K562 (cell line): ENCODE data around the gene PARD3. TPM values are rescaled to one million over a fixed set of nuclear protein-coding genes. Genes with fewer than 3 reads are reported as not detected.

Source experiments
- ATAC-seq: fragments of 200-7000 bp; cut with Tn5 transposase; 3 replicates; pipeline ENCODE4 v1.9.1; 2020; ENCODE audit warnings: moderate library complexity
- BruUV-seq: library from RNA; stranded (reverse); fragments of 400-500 nt; replicated peaks from 2 replicates; lab custom pipeline; 2021; lab: Mats Ljungman, UMichigan
- CTCF ChIA-PET: fragments of 300-600 bp; formaldehyde crosslinking; extraction: SDS; loops from one replicate; lab custom pipeline; 2021; ENCODE audit warnings: low intra/inter-chr PET ratio; lab: Yijun Ruan, JAX
- POLR2A ChIA-PET: fragments of 300-600, 350-650 bp; sonication (Branson Sonifier 250); formaldehyde crosslinking; extraction: SDS; loops from one replicate; lab custom pipeline; 2021; ENCODE audit warnings: antibody characterized with exemption, inconsistent platforms; lab: Yijun Ruan, JAX
- DNase-seq, 4 experiments: peaks; one replicate each; pipeline versions ENCODE4 v3.0.0 to v3.0.0-alpha.2; 2011 to 2018; ENCODE audit warnings: low spot score in 3 of 4, mixed read lengths in 3 of 4; ENCODE audit errors: extremely low read depth in 1 of 4
- FAIRE-seq: peaks from 2 replicates; lab custom pipeline; 2011; peaks lifted over from hg19 to GRCh38; lab: Jason Lieb, UNC
- H2AFZ ChIP-seq: 2 replicates; pipeline ENCODE4 v1.6.0; 2011; ENCODE audit warnings: low read depth, low read length, control low read depth, inconsistent platforms
- H3K27ac ChIP-seq: fragments of 200-600 bp; 3 replicates; pipeline ENCODE4 v1.8.0; 2011; ENCODE audit warnings: low read depth, mild to moderate bottlenecking, control low read depth, inconsistent platforms, low read length, moderate library complexity, mixed read lengths; ENCODE audit errors: extremely low read depth
- H3K27me3 ChIP-seq, 2 experiments: fragments of 300-600 bp in 1 of 2; 2 replicates in 1 of 2; 3 replicates in 1 of 2; pipeline versions ENCODE4 v1.6.0 to v1.8.0; 2011; ENCODE audit warnings: inconsistent platforms in 2 of 2, low read length in 2 of 2, mild to moderate bottlenecking in 1 of 2, mixed read lengths in 1 of 2, moderate library complexity in 1 of 2; ENCODE audit not compliant: control insufficient read depth in 2 of 2, insufficient read depth in 2 of 2
- H3K36me3 ChIP-seq: fragments of 300-600 bp; 3 replicates; pipeline ENCODE4 v1.8.0; 2011; ENCODE audit warnings: mild to moderate bottlenecking, low read length, inconsistent platforms; ENCODE audit not compliant: control insufficient read depth, insufficient read depth
- H3K4me1 ChIP-seq, 2 experiments: fragments of 200-600 bp in 1 of 2; replicated peaks in 1 of 2; 2 replicates in 1 of 2; 3 replicates in 1 of 2; pipeline versions ENCODE4 v1.5.1 to v1.8.0; 2011; ENCODE audit warnings: inconsistent platforms in 2 of 2, low read length in 2 of 2, mild to moderate bottlenecking in 1 of 2, mixed read lengths in 1 of 2, moderate library complexity in 1 of 2; ENCODE audit not compliant: control insufficient read depth in 2 of 2, insufficient read depth in 2 of 2
- H3K4me2 ChIP-seq: 2 replicates; pipeline ENCODE4 v1.6.1; 2011; ENCODE audit warnings: low read length, control low read depth, inconsistent platforms, mixed read lengths; ENCODE audit not compliant: insufficient read depth
- H3K4me3 ChIP-seq: fragments of 200-600 bp; sonication (generic), shearing (Covaris generic); 2 replicates; pipeline ENCODE4 v1.5.1; 2016; ENCODE audit warnings: control low read depth, inconsistent platforms
- H3K79me2 ChIP-seq: fragments of 200-600 bp; 3 replicates; pipeline ENCODE4 v1.8.0; 2011; ENCODE audit warnings: low read length, inconsistent platforms; ENCODE audit not compliant: control insufficient read depth, insufficient read depth
- H3K9ac ChIP-seq, 2 experiments: 2 replicates each; pipeline versions ENCODE4 v1.6.0 to v1.6.1; 2011; ENCODE audit warnings: low read depth in 2 of 2, low read length in 2 of 2, control low read depth in 1 of 2, inconsistent platforms in 1 of 2, mild to moderate bottlenecking in 1 of 2, mixed read lengths in 1 of 2; ENCODE audit not compliant: insufficient read depth in 1 of 2
- H3K9me1 ChIP-seq: one replicate; pipeline ENCODE4 v1.6.0; 2011; ENCODE audit warnings: inconsistent platforms, mild to moderate bottlenecking, low read length, moderate library complexity; ENCODE audit not compliant: control insufficient read depth, insufficient read depth
- H3K9me3 ChIP-seq: replicated peaks from 2 replicates; pipeline ENCODE4 v1.5.1; 2011; ENCODE audit warnings: low read depth, low read length, inconsistent platforms; ENCODE audit not compliant: control insufficient read depth, insufficient read depth
- H4K20me1 ChIP-seq: replicated peaks from 2 replicates; pipeline ENCODE4 v1.6.1; 2011; ENCODE audit warnings: low read length, inconsistent platforms, mixed read lengths; ENCODE audit not compliant: control insufficient read depth, insufficient read depth
- BACH1 ChIP-seq: fragments of 200-800 bp; sonication (Bioruptor generic); IDR thresholded peaks from 2 replicates; pipeline ENCODE4 v1.6.1; 2016; ENCODE audit warnings: missing genetic modification characterization, missing compliant biosample characterization
- ETS2 ChIP-seq: IDR thresholded peaks from 2 replicates; pipeline ENCODE4 v1.6.1; 2016; ENCODE audit warnings: borderline replicate concordance, missing genetic modification characterization, mild to moderate bottlenecking, moderate library complexity, missing compliant biosample characterization; ENCODE audit not compliant: poor library complexity, severe bottlenecking
- KDM1A ChIP-seq, 2 experiments: fragments of 450-650 bp; IDR thresholded peaks; 2 replicates each; pipeline ENCODE4 v1.6.1; 2016; ENCODE audit warnings: mild to moderate bottlenecking in 2 of 2
- PCBP1 ChIP-seq: fragments of 200-400 bp; formaldehyde crosslinking; IDR thresholded peaks from 2 replicates; pipeline ENCODE4 v1.6.1; 2018; ENCODE audit warnings: mild to moderate bottlenecking, low read depth, low read length; ENCODE audit not compliant: poor library complexity, severe bottlenecking
- POLR2AphosphoS2 ChIP-seq: IDR thresholded peaks from 2 replicates; pipeline ENCODE4 v1.6.1; 2012; ENCODE audit warnings: low read length, improper control_type of control experiment
- PPARD ChIP-seq: fragments of 250-450 bp; sonication (Bioruptor Pico); IDR thresholded peaks from 2 replicates; pipeline ENCODE4 v1.8.0; 2022; ENCODE audit warnings: inconsistent platforms, mild to moderate bottlenecking, moderate library complexity
- RBM39 ChIP-seq: fragments of 200-400 bp; formaldehyde crosslinking; optimal IDR thresholded peaks from 2 replicates; pipeline ENCODE3; 2018; ENCODE audit warnings: low read depth, low read length
- TAF1 ChIP-seq: IDR thresholded peaks from 2 replicates; pipeline ENCODE4 v1.6.1; 2011; ENCODE audit warnings: mild to moderate bottlenecking, low read length, moderate library complexity; ENCODE audit not compliant: insufficient read depth, control insufficient read depth, severe bottlenecking; ENCODE audit errors: extremely low read depth
- THRAP3 ChIP-seq: fragments of 450-650 bp; IDR thresholded peaks from 2 replicates; pipeline ENCODE4 v1.6.1; 2016; ENCODE audit warnings: mild to moderate bottlenecking, inconsistent platforms, borderline replicate concordance
- ZBTB40 ChIP-seq, 2 experiments: fragments of 450-650 bp in 1 of 2; sonication (generic) in 1 of 2; formaldehyde crosslinking in 1 of 2; IDR thresholded peaks; 2 replicates each; pipeline versions ENCODE4 v1.7.1 to v1.9.0; 2016 to 2022; ENCODE audit warnings: inconsistent platforms in 1 of 2, mild to moderate bottlenecking in 1 of 2, missing genetic modification reagents in 1 of 2
- ZNF780A ChIP-seq: fragments of 250-450 bp; sonication (Bioruptor Pico); IDR thresholded peaks from 2 replicates; pipeline ENCODE4 v1.5.0; 2021; ENCODE audit warnings: mild to moderate bottlenecking
- WGBS: fragments of 100-300 bp; shearing (Covaris generic); methylation state at CpG from one replicate; pipeline ENCODE4 v1.1.6; 2016; ENCODE audit warnings: low coverage, mixed read lengths; ENCODE audit not compliant: insufficient coverage; ENCODE audit errors: missing lambda C conversion rate; 5-methylcytosine and 5-hydroxymethylcytosine counted together
- in situ Hi-C: fragments of 300-500 bp; cut with MboI; formaldehyde crosslinking; loops from 4 replicates; pipeline ENCODE4 v1.15.0; 2018; ENCODE audit warnings: inconsistent platforms, mixed read lengths
- intact Hi-C: fragments of 100-400 bp; cut with micrococcal nuclease; formaldehyde crosslinking; loops from 2 replicates; pipeline ENCODE4 v1.14.2; 2022
- polyA plus RNA-seq, 8 experiments: library from polyadenylated mRNA; depleted of rRNA in 4 of 8; stranded (reverse) in 5 of 8; unstranded in 3 of 8; fragments of >200 nt; fragmentation: Nextera tagmentation in 2 of 8; fragmentation: Illumina TruSeq in 1 of 8; extraction: Ambion mirVana in 2 of 8; extraction: Trizol in 1 of 8; gene quantifications; 2 replicates each; pipeline versions ENCODE4 v1.2.1 to v1.2.3, GENCODE V29; 2011 to 2014; ENCODE audit warnings: inconsistent platforms in 1 of 8, missing spikeins in 1 of 8
- total RNA-seq, 7 experiments: library from RNA; depleted of rRNA in 6 of 7; stranded (reverse); fragments of >200 nt in 6 of 7; fragmentation: Illumina TruSeq in 2 of 7; extraction: Trizol in 2 of 7; gene quantifications; 2 replicates each; pipeline versions ENCODE4 v1.2.1 to v1.2.3, GENCODE V29; 2011 to 2021; ENCODE audit warnings: low replicate concordance in 1 of 7
- TF ChIP-seq, protein P1 (sequence below), 2 experiments: fragments of 200-800 bp in 1 of 2; sonication (Bioruptor generic) in 1 of 2; sonication (generic) in 1 of 2; formaldehyde crosslinking in 1 of 2; IDR thresholded peaks in 1 of 2; conservative IDR thresholded peaks in 1 of 2; 2 replicates each; pipeline versions ENCODE4 v1.5.0 to v1.6.1; 2016 to 2020; ENCODE audit warnings: missing compliant biosample characterization in 1 of 2, missing genetic modification characterization in 1 of 2, missing genetic modification reagents in 1 of 2

Gene PARD3
- total and polyA plus RNA-seq, 9 of the 15 experiments (the other 6 are each of a cell fraction or from before 2014, with no cell fraction given), result 2.7 to 11.7 (median 7.7) TPM

GRCh38 chr10:34089253-34089652 lies 725.8 kb downstream of the PARD3 start:
- Histone ChIP-seq H4K20me1 (no peaks in the 10 kb centered on the region), H3K79me2 (no peaks in the 10 kb centered on the region), H3K9me3 (no peaks in the 10 kb centered on the region), H3K4me3 (no peak overlapping the region), H2AFZ (no peak overlapping the region), H3K4me1 (peaks cover 0 to 3% of the 10 kb centered on the region in 2 experiments; a peak in 1 of 5 replicates), H3K9me1 (no peaks in the 10 kb centered on the region), H3K36me3 (no peaks in the 10 kb centered on the region), H3K27me3 (peaks cover 0 to 6% of the 10 kb centered on the region in 2 experiments; a peak in 3 of 5 replicates), H3K27ac (no peak overlapping the region), H3K9ac (no peak overlapping the region), H3K4me2 (no peak overlapping the region)
- WGBS, result 5% methylated on average over 6 of the region's 6 CpGs
- intact Hi-C loops, result no loop called here
- no peak for ATAC-seq
- in situ Hi-C loops, result no loop called here
- no TSS peak for BruUV-seq
- DNase-seq, result no peak
- ChIA-PET POLR2A (interaction anchor here (0.6 kb wide), 1 partner anchor 48 kb away, joined by 3 read pairs; no protein-coding TSS in a partner anchor), CTCF (no interaction called here)
- FAIRE-seq, result no peak
- TF ChIP-seq, protein P1, sequence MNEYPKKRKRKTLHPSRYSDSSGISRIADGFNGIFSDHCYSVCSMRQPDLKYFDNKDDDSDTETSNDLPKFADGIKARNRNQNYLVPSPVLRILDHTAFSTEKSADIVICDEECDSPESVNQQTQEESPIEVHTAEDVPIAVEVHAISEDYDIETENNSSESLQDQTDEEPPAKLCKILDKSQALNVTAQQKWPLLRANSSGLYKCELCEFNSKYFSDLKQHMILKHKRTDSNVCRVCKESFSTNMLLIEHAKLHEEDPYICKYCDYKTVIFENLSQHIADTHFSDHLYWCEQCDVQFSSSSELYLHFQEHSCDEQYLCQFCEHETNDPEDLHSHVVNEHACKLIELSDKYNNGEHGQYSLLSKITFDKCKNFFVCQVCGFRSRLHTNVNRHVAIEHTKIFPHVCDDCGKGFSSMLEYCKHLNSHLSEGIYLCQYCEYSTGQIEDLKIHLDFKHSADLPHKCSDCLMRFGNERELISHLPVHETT (CRISPR knock-in tag; conservative IDR thresholded peaks at IDR 0.05 in 1 of 2, IDR thresholded peaks at IDR 0.05 in 1 of 2), result no peak
- no peak for TF ChIP-seq TAF1
- TF ChIP-seq ZBTB40 (IDR thresholded peaks at IDR 0.05), result no peak
- TF ChIP-seq ZBTB40 (CRISPR knock-in tag; IDR thresholded peaks at IDR 0.05), result no peak
- no peak for TF ChIP-seq ZNF780A (CRISPR knock-in tag)
- no peak for TF ChIP-seq THRAP3
- TF ChIP-seq KDM1A (IDR thresholded peaks at IDR 0.05), result no peak
- no peak for TF ChIP-seq PPARD (CRISPR knock-in tag)
- no peak for TF ChIP-seq PCBP1
- no peak for TF ChIP-seq ETS2
- no peak for TF ChIP-seq POLR2AphosphoS2
- TF ChIP-seq BACH1 (tag), result no peak
- no peak for TF ChIP-seq RBM39
